ENCODE measurements around the gene RPS28.
A peak's percentile ranks its signal among the peaks of the same experiment; 100 is the strongest.
"Not testable (repeated sequence)": the region's sequence is repeated elsewhere in the genome, so short reads cannot be mapped to it uniquely, and the experiment has no call there.

RPS28 gene

GRCh38 chr19:8321067-8321985 is at the start of gene RPS28, which contains the start of gene NDUFA7:
RPS28 (plus strand) TSS chr19:8321496; CDS start chr19:8321531, 35 bp downstream.
NDUFA7 (minus strand) TSS chr19:8321375; CDS start chr19:8321358, 17 bp downstream.
- DNase-seq: peak; percentile 93

- DNase-seq: not testable (repeated sequence)
Measured at GRCh38 chr19:8276508-8276907, 44.8 kb upstream of the RPS28 start.

DNA sequence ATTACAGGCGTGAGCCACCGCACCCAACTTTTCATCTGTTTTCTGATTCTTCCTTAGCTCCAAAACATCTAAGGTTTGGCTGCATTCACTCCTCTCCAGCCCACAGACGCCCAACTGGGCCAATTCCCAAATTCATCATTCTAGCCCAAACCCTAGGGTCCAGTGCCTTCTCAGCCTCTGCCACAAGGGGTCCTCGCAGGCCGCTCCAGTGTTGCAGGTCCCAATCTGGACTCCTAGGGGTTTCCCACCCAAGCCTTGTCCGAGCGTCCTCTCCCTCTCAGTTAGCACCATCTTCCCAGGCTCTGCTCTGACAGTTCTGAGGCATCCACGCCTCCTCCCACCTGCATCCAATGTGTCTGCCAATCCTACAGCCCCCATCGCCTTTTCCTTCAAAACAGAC is 30.0 kb upstream of the RPS28 start:
- not testable (repeated sequence) for DNase-seq

- no peak for DNase-seq
Measured at GRCh38 chr19:8302357-8302691, 19.0 kb upstream of the RPS28 start.

GRCh38 chr19:8302734-8303133 is 18.6 kb upstream of the RPS28 start:
- DNase-seq: no peak

GRCh38 chr19:8304841-8305621 is 16.3 kb upstream of the RPS28 start:
- DNase-seq: no peak

GRCh38 chr19:8305798-8306197 is 15.5 kb upstream of the RPS28 start:
- DNase-seq: no peak

GRCh38 chr19:8306235-8307054 is 14.9 kb upstream of the RPS28 start:
- DNase-seq: no peak

GRCh38 chr19:8307400-8307964 is 13.8 kb upstream of the RPS28 start:
- DNase-seq: no peak

GRCh38 chr19:8307965-8308866 is 13.1 kb upstream of the RPS28 start, which contains the start of gene CD320:
CD320 (minus strand) TSS chr19:8308358; CDS start chr19:8308290, 68 bp downstream.
- peak; percentile 78 for DNase-seq

- DNase-seq: no peak
Measured at GRCh38 chr19:8308891-8309291, 12.4 kb upstream of the RPS28 start.

DNA sequence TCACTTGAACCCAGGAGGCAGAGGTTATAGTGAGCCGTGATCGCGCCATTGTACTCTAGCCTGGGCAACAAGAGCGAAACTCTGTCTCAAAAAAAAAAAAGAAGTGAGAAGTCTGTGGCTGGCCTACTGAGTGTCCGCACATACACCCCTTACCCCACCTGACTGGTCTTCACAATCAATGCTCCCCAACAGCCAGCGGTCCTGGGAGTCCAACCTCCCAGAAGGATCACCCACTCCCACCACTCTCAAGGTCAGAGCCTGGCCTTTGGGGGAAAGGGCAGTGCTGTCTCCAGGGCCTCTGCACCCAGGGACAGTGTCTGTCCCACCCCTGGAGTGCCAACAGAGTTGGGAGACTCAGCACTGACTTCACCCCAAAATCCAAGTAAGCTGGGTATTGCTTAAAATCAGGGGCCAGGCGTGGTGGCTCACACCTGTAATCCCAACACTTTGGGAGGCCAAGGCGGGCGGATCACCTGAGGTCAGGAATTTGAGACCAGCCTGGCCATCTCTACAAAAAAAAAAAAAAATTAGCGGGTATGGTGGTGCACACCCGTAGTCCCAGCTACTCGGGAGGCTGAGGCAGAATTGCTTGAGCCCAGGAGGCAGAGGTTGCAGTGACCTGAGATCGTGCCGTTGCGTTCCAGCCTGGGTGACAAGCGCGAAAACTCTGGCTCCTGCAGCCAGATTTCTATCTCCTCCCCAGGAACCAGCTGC is 10.8 kb upstream of the RPS28 start:
- DNase-seq: no peak

DNA sequence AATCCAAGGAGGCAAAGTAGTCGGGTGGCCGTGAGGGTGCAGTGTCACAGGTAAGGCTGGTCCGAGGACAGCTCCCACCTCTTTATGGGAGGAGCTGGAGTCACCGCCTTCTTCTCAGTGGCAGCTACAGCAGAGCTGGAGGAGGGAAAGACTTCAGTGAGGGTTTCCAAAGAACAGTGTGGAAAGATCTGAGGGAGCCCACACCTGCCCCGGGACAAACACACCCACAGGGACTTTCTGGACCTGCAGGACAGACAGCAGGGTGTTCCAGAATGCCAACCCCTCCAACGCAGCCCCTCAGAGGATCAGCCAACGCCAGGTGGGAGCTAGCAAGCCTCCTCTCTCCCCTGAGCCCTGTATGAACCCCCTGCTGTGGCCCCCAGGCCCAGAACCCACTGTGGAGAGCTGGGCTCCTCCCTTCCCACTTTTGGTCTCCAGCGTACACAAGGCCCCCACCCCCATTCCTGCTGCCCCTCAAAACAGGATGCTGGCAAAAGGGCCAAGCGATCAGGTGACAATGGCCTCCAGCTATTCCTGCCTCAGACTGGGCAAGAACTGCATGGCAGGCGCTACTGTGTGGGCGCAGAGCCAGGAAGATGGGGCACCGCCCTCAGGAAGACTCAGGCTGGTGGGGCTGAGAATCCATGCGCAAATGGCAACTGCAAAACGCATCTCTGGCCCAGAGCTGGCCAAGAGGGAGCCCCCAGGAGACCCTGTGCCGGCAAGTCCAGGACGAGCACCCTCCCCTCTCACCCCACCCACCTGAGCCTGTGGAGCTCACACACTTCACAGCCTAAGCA is 9.6 kb upstream of the RPS28 start:
- no peak for DNase-seq

DNA sequence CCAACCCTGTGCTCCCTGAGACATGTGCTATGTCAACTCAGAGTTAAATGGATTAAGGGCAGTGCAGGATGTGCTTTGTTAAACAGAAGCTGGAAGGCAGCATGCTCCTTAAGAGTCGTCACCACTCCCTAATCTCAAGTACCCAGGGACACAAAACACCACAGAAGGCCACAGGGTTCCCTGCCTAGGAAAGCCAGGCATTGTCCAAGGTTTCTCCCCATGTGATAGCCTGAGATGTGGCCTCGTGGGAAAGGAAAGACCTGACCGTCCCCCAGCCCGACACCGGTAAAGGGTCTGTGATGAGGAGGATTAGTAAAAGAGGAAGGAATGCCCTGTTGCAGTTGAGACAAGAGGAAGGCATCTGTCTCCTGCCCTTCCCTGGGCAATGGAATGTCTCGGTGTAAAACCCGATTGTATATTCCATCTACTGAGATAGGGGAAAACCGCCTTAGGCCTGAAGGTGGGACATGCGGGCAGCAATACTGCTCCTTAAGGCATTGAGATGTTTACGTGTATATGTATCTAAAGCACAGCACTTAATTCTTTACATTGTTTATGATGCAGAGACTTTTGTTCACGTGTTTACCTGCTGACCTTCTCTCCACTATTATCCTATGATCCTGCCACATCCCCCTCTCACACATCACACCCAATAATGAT is 6.2 kb upstream of the RPS28 start:
- not testable (repeated sequence) for DNase-seq

DNA sequence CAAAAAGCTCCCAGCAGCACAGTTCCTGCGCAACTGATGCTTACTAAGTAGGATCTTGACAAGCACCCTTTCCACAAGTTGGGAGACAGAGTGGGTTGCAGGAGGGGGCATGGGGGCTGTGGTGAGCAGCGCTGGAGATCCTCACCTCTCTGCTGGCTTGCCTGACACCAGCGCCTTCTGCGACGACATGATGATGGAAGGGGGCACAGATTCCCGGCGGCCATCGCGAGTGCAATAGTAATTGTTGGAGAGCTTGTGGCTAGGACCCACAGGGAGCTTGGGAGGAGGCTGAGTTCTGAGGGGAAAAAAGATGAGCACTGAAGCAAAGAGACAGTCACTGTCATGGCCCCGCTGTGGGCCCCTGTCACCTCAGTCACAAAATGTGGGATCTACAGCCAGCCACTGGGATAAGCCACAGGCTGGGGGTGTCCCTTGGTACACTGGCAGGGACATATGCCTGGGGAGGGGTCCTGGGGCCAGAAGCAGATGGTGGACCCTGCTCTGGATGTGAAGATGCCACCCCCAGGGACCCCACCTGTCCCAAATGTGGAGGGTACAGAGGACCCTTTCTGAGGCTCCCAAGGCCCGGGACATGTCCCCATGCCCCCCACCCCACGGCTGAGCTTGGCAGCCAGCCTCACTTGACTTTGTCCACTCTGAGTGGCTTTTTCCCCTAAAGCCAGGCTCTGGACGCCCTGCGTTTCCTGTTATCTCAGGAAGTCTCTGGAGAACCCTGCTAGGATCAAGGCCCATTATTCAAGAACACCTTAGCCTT is 4.8 kb upstream of the RPS28 start:
- no peak for DNase-seq

DNA sequence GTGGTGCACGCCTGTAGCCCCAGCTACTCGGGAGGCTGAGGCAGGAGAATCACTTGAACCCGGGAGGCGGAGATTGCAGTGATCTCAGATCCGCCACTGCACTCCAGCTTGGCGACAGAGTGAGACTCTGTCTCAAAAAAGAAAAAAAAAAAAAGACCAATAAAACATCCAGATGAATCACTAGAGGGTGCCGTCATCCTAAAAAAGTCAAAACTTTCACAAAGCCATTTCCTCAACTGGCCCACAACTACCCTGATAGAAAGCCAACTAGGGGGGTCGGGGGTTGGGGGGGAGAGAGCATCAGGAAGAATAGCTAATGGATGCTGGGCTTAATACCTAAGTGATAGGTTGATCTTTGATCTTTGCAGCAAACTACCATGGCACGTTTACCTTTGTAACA is 2.5 kb upstream of the RPS28 start:
- not testable (repeated sequence) for DNase-seq

DNA sequence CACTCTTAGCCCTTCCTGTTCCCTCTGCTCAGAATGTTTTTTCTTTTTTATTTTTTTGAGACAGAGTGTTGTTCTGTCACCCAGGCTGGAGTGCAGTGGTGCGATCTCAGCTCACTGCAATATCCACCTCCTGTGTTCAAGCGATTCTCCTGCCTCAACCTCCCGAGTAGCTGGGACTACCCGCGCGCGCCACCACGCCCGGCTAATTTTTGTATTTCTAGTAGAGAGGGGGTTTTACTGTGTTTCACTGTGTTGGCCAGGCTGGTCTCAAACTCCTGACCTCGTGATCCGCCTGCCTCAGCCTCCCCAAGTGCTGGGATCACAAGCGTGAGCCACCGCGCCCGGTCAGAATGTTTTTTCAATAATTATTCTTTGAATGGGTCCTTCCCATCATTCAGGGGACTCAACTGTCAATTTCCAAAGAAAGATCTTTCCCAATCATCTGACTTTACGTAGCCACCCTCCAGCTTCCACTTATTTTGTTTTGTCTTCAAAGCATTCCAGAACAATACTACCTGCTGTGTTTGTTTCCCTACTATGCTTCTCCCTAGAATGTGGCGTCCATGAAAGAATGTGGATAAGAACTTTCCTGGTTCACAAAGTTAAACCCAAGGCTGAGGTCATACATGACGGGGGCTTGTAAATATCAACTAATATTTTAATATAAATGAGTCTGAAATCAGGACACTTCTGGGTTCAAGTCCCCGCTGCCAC is 1.3 kb upstream of the RPS28 start:
- no peak for DNase-seq

- DNase-seq: no peak
Measured at GRCh38 chr19:8320564-8321066, 681 bp upstream of the RPS28 start.
